Ectodermal cell (in vitro differentiated cells): Measurements from ENCODE around the gene TM4SF4.
"Not testable (repeated sequence)": the region's sequence is repeated elsewhere in the genome, so short reads cannot be mapped to it uniquely, and the experiment has no call there.

Experiments used
- H3K27ac ChIP-seq: 2 replicates; pipeline ENCODE4 v1.7.0; 2013; ENCODE audit warnings: mild to moderate bottlenecking, low read depth, low read length; ENCODE audit not compliant: insufficient read depth, poor library complexity, severe bottlenecking
- H3K27me3 ChIP-seq: 2 replicates; pipeline ENCODE4 v1.7.0; 2013; ENCODE audit warnings: mild to moderate bottlenecking, low read length; ENCODE audit not compliant: insufficient read depth, control insufficient read depth, poor library complexity, severe bottlenecking
- H3K36me3 ChIP-seq: one replicate; pipeline ENCODE4 v1.7.0; 2013; ENCODE audit warnings: low read length; ENCODE audit not compliant: control insufficient read depth, insufficient read depth
- H3K4me1 ChIP-seq: one replicate; pipeline ENCODE4 v1.7.0; 2013; ENCODE audit warnings: low read length; ENCODE audit not compliant: control insufficient read depth, insufficient read depth
- H3K4me3 ChIP-seq: 2 replicates; pipeline ENCODE4 v1.7.0; 2013; ENCODE audit warnings: low read depth, low read length, control low read depth; ENCODE audit not compliant: insufficient read depth
- H3K9me3 ChIP-seq: 2 replicates; pipeline ENCODE4 v1.7.0; 2013; ENCODE audit warnings: mild to moderate bottlenecking, low read length, moderate library complexity; ENCODE audit not compliant: control insufficient read depth
- WGBS, 2 experiments: methylation state at CpG; one replicate each; pipeline ENCODE4 v1.1.7; 2013; ENCODE audit warnings: missing lambda C conversion rate in 2 of 2; 5-methylcytosine and 5-hydroxymethylcytosine counted together

The TM4SF4 gene

DNA sequence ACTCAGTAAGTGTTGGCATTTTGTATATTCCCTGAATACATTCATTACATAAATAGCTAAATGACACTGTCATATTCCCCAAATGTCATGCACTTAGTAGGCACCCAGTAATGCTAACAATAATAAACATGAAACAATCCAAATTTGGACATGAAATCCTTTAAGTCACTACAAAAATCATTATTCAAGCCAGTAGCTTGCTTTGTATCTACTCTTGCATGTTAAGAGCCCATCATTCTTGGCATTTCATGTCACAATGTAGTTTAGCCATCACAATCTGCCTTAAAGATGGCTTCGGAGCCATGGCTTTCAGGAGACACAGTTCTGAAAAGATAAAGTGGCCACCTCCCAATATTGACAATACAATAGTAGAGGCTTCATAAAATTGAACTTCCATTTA, 32.9 kb upstream of the TM4SF4 start:
- Histone ChIP-seq H3K27me3 (no peaks in the 10 kb centered on the region), H3K4me1 (no peaks in the 10 kb centered on the region), H3K4me3 (no peak overlapping the region), H3K27ac (no peak overlapping the region), H3K36me3 (no peaks in the 10 kb centered on the region), H3K9me3 (no peaks in the 10 kb centered on the region)
- 88 to 98% methylated on average over 1 of the region's 1 CpG for WGBS, 2 experiments

DNA sequence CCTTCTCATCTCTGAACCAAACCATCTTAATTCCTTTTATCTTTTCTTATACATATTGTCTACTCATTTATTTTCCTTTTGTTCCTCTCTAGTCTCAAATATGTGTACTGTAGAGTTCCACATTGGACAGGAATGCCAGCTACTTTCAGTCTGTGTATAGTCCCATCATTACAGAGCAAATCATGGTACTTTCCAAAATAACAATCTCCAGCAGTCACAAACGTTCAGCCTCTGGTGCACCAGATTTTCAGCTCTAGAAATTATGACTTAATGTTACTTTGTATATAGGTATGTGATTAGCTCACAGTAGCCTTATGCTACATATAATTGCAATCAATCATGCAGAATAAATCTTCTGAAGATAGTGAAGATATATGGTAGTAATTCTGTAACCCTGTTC, 32.5 kb upstream of the TM4SF4 start:
- WGBS, 2 experiments, result 83% methylated on average over 1 of the region's 1 CpG; no CpG with 5 or more reads in 1 of the 2 experiments
- no peak overlapping the region for H3K27ac ChIP-seq
- H3K27me3 ChIP-seq, result no peaks in the 10 kb centered on the region
- no peak overlapping the region for H3K4me3 ChIP-seq
- no peaks in the 10 kb centered on the region for H3K4me1 ChIP-seq
- no peaks in the 10 kb centered on the region for H3K36me3 ChIP-seq
- H3K9me3 ChIP-seq, result no peaks in the 10 kb centered on the region

DNA sequence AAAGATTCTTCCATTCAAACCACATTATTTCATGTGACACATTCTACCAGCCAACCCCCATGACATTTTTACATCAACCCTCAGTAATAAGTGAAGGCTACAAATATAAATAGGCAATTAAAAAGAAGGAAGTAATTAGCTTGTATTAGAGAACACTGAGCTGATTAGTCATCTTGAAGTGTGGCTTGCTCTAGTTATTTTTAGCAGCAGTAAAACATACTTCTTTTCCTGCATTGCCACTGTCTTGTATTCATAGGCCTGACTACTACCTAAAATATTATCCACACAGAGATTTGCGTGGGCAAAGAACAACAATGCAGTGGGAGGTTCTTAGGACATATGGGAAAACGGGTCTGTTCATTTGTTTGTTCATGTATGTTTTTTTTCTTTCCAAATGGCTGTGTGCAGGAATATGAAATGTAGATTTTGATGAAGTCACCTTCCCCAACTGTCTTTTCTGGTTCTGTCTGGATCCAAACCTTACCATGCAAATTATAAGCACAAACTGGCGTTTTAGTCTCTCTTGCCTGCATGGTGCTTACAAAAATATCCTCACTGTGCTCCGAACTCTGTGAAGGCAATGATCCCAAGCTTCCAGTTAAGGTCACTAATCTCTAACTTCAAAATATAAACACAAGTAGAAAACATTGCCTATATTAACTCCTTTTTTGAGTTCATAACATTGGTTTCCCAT, 31.5 kb upstream of the TM4SF4 start:
- H3K4me3 ChIP-seq, result no peak overlapping the region
- H3K36me3 ChIP-seq, result no peaks in the 10 kb centered on the region
- 91 to 93% methylated on average over 4 of the region's 4 CpGs for WGBS, 2 experiments
- no peaks in the 10 kb centered on the region for H3K4me1 ChIP-seq
- no peaks in the 10 kb centered on the region for H3K27me3 ChIP-seq
- H3K27ac ChIP-seq, result no peak overlapping the region
- H3K9me3 ChIP-seq, result no peaks in the 10 kb centered on the region

DNA sequence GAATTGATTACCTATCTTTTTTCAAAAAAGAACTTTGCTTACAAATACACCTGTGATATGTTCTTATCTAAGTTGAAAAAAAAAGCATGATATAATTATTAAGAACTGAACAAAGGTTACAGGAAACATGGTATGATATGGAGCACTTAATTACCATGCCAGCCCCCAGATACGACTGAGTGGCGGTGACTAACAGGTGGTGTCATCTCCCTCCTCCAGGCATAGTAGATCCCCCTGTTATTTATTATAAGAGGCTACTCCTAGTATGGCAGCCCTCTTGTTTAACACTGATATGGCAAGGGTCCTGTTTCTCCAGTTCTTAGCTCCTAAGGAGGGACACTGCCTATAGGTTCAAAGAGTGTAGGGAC, 31.0 kb upstream of the TM4SF4 start:
- 91 to 98% methylated on average over 2 of the region's 2 CpGs for WGBS, 2 experiments
- H3K27me3 ChIP-seq, result no peaks in the 10 kb centered on the region
- no peak overlapping the region for H3K27ac ChIP-seq
- no peaks in the 10 kb centered on the region for H3K36me3 ChIP-seq
- no peak overlapping the region for H3K4me3 ChIP-seq
- no peaks in the 10 kb centered on the region for H3K4me1 ChIP-seq
- no peaks in the 10 kb centered on the region for H3K9me3 ChIP-seq

DNA sequence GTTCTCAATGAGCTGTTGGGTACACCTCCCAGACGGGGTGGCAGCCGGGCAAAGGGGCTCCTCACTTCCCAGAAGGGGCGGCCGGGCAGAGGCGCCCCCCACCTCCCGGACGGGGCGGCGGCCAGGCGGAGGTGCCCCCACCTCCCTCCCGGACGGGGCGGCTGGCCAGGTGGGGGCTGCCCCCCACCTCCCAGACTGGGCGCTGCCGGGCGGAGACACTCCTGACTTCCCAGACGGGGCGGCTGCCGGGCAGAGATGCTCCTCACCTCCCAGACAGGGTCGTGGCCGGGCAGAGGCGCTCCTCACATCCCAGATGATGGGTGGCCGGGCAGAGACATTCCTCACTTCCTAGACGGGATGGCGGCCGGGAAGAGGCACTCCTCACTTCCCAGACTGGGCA, 29.6 kb upstream of the TM4SF4 start:
- H3K4me3 ChIP-seq, H3K27me3 ChIP-seq, H3K9me3 ChIP-seq, H3K27ac ChIP-seq, H3K36me3 ChIP-seq, H3K4me1 ChIP-seq: not testable (repeated sequence)
- 89 to 91% methylated on average over 26 of the region's 26 CpGs for WGBS, 2 experiments

DNA sequence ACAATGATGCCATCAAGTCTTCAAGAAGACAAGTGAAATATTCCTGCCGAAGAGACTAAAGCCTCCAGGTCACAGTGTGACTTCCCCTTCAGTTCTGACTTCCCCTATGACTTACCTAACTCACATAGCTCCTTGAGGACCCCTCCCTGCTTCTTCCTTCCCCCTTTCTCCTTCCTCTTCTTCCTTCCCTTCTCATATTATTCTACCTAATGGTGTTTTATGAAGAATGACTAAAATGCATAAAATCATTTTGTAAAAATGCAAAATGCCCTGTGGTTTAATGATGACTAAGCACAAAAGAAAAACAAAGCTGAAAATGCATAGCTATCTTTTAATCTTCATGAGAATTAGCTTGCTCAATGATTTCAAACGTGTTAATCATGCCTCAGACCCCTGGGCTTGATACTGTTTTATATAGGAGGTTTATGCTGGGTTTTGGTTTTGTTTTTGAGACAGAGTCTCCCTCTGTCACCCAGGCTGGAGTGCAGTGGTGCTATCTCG, 26.1 kb upstream of the TM4SF4 start:
- no peaks in the 10 kb centered on the region for H3K36me3 ChIP-seq
- WGBS, 2 experiments, result 53 to 61% methylated on average over 3 of the region's 3 CpGs
- H3K4me1 ChIP-seq, result no peaks in the 10 kb centered on the region
- H3K4me3 ChIP-seq, result no peak overlapping the region
- H3K27me3 ChIP-seq, result no peaks in the 10 kb centered on the region
- no peak overlapping the region for H3K27ac ChIP-seq
- peaks cover 2% of the 10 kb centered on the region for H3K9me3 ChIP-seq

DNA sequence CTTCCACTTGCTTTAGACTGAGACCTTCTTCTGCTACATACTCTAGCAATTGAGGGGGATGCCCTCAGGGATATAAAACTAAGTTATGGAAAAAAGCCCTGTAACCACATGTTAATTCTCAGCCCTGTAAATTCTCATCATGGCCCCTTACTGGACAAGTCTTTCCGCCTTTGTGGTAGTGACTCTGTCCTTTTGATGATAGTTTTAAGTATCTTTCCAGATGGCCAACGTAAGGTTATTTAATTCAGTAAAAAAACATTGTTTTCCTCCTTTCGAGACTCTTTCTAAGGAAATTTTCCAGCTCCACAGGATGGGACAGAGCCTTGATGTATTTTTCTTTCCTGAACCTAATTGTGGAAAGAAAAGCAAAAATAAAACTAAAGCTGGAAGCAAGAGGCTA, 25.3 kb upstream of the TM4SF4 start:
- Histone ChIP-seq H3K36me3 (no peaks in the 10 kb centered on the region), H3K27me3 (no peaks in the 10 kb centered on the region), H3K9me3 (peaks cover 2% of the 10 kb centered on the region), H3K4me3 (no peak overlapping the region), H3K4me1 (no peaks in the 10 kb centered on the region), H3K27ac (no peak overlapping the region)
- WGBS, 2 experiments, result 67% methylated on average over 3 of the region's 3 CpGs

DNA sequence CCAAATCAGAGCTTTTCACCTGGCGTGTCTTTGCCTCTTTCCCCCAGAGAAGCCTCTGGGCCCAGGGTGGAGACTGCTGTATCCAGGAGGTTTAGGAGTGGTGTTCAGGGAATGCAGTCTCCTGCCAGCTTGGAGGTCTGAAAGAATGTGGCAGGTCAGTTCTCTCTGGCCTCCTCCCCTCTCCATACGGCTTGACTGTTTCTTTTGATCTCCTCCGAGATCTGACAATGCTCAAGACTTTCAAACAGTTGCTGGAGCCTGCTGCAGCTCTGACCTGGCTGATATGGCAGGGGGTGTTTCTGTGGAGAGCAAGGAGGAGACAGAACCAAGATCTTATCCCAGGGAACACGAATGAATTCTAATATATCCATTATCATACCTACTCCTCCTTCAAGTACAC, 24.7 kb upstream of the TM4SF4 start:
- H3K4me3 ChIP-seq, result no peak overlapping the region
- H3K27ac ChIP-seq, result peak overlapping the region; percentile 52
- WGBS, 2 experiments, result 45 to 61% methylated on average over 2 to 4 of the region's 4 CpGs
- H3K9me3 ChIP-seq, result peaks cover 2% of the 10 kb centered on the region
- no peaks in the 10 kb centered on the region for H3K4me1 ChIP-seq
- H3K27me3 ChIP-seq, result no peaks in the 10 kb centered on the region
- H3K36me3 ChIP-seq, result no peaks in the 10 kb centered on the region

DNA sequence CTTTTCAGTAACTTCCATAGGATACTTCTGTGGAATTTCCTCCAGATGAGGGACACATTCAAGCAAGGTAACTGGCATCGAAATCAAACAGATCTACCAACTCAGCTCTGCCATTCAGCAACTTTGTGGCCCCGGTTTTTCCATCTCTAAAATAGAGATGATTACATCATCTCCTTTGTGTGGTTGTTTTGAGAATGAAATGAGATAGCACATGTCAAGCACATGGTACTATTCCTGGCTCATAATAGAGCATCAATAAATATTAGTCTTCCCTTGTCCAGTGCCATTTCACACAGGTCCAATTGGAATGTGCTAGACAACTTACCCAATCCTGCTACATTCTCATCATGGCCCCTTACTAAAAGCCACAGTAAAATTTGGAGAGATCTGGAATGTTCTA, 24.2 kb upstream of the TM4SF4 start:
- Histone ChIP-seq H3K4me1 (no peaks in the 10 kb centered on the region), H3K9me3 (peaks cover 2% of the 10 kb centered on the region), H3K27me3 (no peaks in the 10 kb centered on the region), H3K4me3 (no peak overlapping the region), H3K36me3 (no peaks in the 10 kb centered on the region), H3K27ac (peak overlapping the region; percentile 52)
- 97% methylated on average over 2 of the region's 2 CpGs for WGBS, 2 experiments

DNA sequence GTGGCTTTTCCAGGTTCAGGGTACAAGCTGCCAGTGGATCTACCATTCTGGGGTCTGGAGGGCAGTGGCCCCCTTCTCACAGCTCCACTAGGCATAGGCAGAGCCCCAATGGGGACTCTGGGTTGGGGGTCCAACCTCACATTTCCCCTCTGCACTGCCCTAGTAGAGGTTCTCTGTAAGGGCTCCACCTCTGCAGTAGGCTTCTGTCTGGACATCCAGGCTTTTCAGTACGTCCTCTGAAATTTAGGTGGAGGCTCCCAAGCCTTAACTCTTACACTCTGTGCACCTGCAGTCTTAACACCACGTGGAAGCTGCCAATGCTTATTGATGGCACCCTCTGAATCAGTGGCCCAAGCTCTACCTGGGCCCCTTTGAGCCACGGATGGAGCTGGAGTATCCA, 22.5 kb upstream of the TM4SF4 start:
- Histone ChIP-seq H3K27me3 (no peaks in the 10 kb centered on the region), H3K27ac (no peak overlapping the region), H3K4me3 (no peak overlapping the region), H3K4me1 (no peaks in the 10 kb centered on the region), H3K36me3 (no peaks in the 10 kb centered on the region), H3K9me3 (peaks cover 2% of the 10 kb centered on the region)
- 89 to 90% methylated on average over 3 of the region's 3 CpGs for WGBS, 2 experiments
